Loucy (cell line): Measurements from ENCODE around the gene VPS37B.

Source experiments
- H2AFZ ChIP-seq: fragments of 200-600 bp; sonication (generic); 2 replicates; pipeline ENCODE4 v1.6.0; 2016; ENCODE audit warnings: antibody characterized with exemption, mild to moderate bottlenecking, low read length, moderate library complexity
- H3F3A ChIP-seq: fragments of 200-600 bp; 2 replicates; pipeline ENCODE4 v1.6.0; 2016; ENCODE audit warnings: antibody characterized with exemption, low read depth, mild to moderate bottlenecking
- H3K27me3 ChIP-seq: fragments of 200-600 bp; sonication (generic); 2 replicates; pipeline ENCODE4 v1.6.1; 2014; ENCODE audit warnings: low read length, mild to moderate bottlenecking; ENCODE audit not compliant: insufficient read depth, poor library complexity, severe bottlenecking
- H3K36me3 ChIP-seq: fragments of 200-600 bp; sonication (generic); 2 replicates; pipeline ENCODE4 v1.6.1; 2016; ENCODE audit warnings: low read length; ENCODE audit not compliant: insufficient read depth
- H3K4me1 ChIP-seq: fragments of 200-600 bp; sonication (generic); 2 replicates; pipeline ENCODE4 v1.5.1; 2014; ENCODE audit warnings: low read length, mild to moderate bottlenecking; ENCODE audit not compliant: insufficient read depth, poor library complexity, severe bottlenecking
- H3K4me2 ChIP-seq: fragments of 200-600 bp; sonication (generic); 2 replicates; pipeline ENCODE4 v1.6.0; 2014; ENCODE audit warnings: antibody characterized with exemption, low read length, low read depth, mild to moderate bottlenecking; ENCODE audit not compliant: poor library complexity, severe bottlenecking
- H3K4me3 ChIP-seq: fragments of 200-600 bp; sonication (generic); 2 replicates; pipeline ENCODE4 v1.5.1; 2014; ENCODE audit warnings: low read length, mild to moderate bottlenecking, mixed read lengths; ENCODE audit not compliant: poor library complexity, severe bottlenecking
- H3K79me2 ChIP-seq: fragments of 200-600 bp; sonication (generic); 2 replicates; pipeline ENCODE4 v1.6.1; 2014; ENCODE audit warnings: low read length; ENCODE audit not compliant: insufficient read depth
- H3K9ac ChIP-seq: fragments of 200-600 bp; sonication (generic); 2 replicates; pipeline ENCODE4 v1.6.0; 2014; ENCODE audit warnings: mild to moderate bottlenecking, low read depth, low read length, moderate library complexity; ENCODE audit not compliant: poor library complexity, severe bottlenecking
- H3K9me2 ChIP-seq: fragments of 200-600 bp; sonication (generic); replicated peaks from 2 replicates; pipeline ENCODE4 v1.6.1; 2016; ENCODE audit warnings: low read depth, low read length, mixed read lengths
- H3K9me3 ChIP-seq: fragments of 200-600 bp; sonication (generic); 2 replicates; pipeline ENCODE4 v1.6.1; 2014; ENCODE audit warnings: mild to moderate bottlenecking, antibody characterized with exemption, low read length, low read depth; ENCODE audit not compliant: insufficient read depth
- H4K20me1 ChIP-seq: fragments of 200-600 bp; sonication (generic); 2 replicates; pipeline ENCODE4 v1.6.0; 2014; ENCODE audit warnings: antibody characterized with exemption, low read length, mild to moderate bottlenecking; ENCODE audit not compliant: insufficient read depth, poor library complexity, severe bottlenecking
- EZH2phosphoT487 ChIP-seq: fragments of 200-600 bp; IDR thresholded peaks from 2 replicates; pipeline ENCODE4 v1.6.1; 2018; ENCODE audit warnings: antibody characterized with exemption, mild to moderate bottlenecking, moderate library complexity, borderline replicate concordance
- TF ChIP-seq, protein P1 (sequence below): fragments of 200-600 bp; sonication (generic); conservative IDR thresholded peaks from 2 replicates; pipeline ENCODE4 v1.5.1; 2014; ENCODE audit warnings: mild to moderate bottlenecking, antibody characterized with exemption, low read length

VPS37B gene

DNA sequence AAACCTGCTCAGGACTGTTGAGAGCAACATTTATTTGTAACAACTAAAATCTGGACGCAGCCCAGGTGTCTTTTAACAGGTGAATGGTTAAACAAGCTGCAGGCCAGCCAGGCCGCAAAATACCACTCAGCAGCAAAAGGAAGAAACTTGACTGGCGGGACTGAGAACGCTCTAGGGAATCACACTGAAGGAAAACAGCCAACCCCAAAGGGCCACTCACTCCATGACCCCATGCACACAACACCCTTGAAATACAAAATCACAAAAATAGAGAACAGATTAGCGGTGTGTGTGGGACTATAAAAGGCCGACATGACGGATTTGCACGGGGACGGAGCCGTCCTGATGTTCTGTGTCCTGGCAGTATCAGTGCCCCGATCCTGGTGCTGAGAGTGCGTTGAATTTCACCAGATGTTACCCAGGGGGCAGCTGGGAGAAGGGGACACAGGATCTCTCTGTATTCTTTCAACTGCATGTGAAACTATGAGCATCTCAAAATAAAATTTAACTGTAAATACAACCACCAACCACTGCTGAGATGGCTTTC, 23.0 kb downstream of the VPS37B start:
- H3K4me2 ChIP-seq, result peak overlapping the region; percentile 36
- peaks cover 12% of the 10 kb centered on the region for H3K4me1 ChIP-seq
- H3K9ac ChIP-seq, result peak overlapping the region; percentile 36
- H3K9me2 ChIP-seq, result no peaks in the 10 kb centered on the region
- no peaks in the 10 kb centered on the region for H3K27me3 ChIP-seq
- TF ChIP-seq EZH2phosphoT487, result no peak
- TF ChIP-seq, protein P1, sequence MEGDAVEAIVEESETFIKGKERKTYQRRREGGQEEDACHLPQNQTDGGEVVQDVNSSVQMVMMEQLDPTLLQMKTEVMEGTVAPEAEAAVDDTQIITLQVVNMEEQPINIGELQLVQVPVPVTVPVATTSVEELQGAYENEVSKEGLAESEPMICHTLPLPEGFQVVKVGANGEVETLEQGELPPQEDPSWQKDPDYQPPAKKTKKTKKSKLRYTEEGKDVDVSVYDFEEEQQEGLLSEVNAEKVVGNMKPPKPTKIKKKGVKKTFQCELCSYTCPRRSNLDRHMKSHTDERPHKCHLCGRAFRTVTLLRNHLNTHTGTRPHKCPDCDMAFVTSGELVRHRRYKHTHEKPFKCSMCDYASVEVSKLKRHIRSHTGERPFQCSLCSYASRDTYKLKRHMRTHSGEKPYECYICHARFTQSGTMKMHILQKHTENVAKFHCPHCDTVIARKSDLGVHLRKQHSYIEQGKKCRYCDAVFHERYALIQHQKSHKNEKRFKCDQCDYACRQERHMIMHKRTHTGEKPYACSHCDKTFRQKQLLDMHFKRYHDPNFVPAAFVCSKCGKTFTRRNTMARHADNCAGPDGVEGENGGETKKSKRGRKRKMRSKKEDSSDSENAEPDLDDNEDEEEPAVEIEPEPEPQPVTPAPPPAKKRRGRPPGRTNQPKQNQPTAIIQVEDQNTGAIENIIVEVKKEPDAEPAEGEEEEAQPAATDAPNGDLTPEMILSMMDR, result no peak
- no peak overlapping the region for H2AFZ ChIP-seq
- H3K4me3 ChIP-seq, result no peak overlapping the region
- no peaks in the 10 kb centered on the region for H3F3A ChIP-seq
- H3K79me2 ChIP-seq, result peaks cover 72% of the 10 kb centered on the region
- H4K20me1 ChIP-seq, result peaks cover 43% of the 10 kb centered on the region
- peaks cover 35% of the 10 kb centered on the region; the same call in 1 of the 2 replicates for H3K36me3 ChIP-seq
- H3K9me3 ChIP-seq, result no peaks in the 10 kb centered on the region

- H3K4me1 ChIP-seq, result peaks cover 12% of the 10 kb centered on the region
- H3K9ac ChIP-seq, result peak overlapping the region; percentile 36
- no peaks in the 10 kb centered on the region for H3K9me2 ChIP-seq
- peak overlapping the region; percentile 36 for H3K4me2 ChIP-seq
- H3F3A ChIP-seq, result no peaks in the 10 kb centered on the region
- TF ChIP-seq EZH2phosphoT487, result no peak
- TF ChIP-seq, protein P1, result no peak
- H2AFZ ChIP-seq, result no peak overlapping the region
- H3K9me3 ChIP-seq, result no peaks in the 10 kb centered on the region
- peaks cover 38% of the 10 kb centered on the region for H4K20me1 ChIP-seq
- peaks cover 65% of the 10 kb centered on the region for H3K79me2 ChIP-seq
- H3K27me3 ChIP-seq, result no peaks in the 10 kb centered on the region
- peak overlapping the region; percentile 4 for H3K4me3 ChIP-seq
- peaks cover 43% of the 10 kb centered on the region; the same call in 1 of the 2 replicates for H3K36me3 ChIP-seq
These were observed 23.8 kb downstream of the VPS37B start for GRCh38 chr12:122871851-122872780.

GRCh38 chr12:122870867-122871664, 24.9 kb downstream of the VPS37B start:
- Histone ChIP-seq H3F3A (no peaks in the 10 kb centered on the region), H3K4me2 (no peak overlapping the region), H2AFZ (no peak overlapping the region), H3K4me1 (peaks cover 12% of the 10 kb centered on the region), H3K9me2 (no peaks in the 10 kb centered on the region), H4K20me1 (peaks cover 36% of the 10 kb centered on the region), H3K4me3 (no peak overlapping the region), H3K9ac (peak overlapping the region; percentile 36), H3K27me3 (no peaks in the 10 kb centered on the region), H3K36me3 (peaks cover 54% of the 10 kb centered on the region; the same call in 1 of the 2 replicates), H3K9me3 (no peaks in the 10 kb centered on the region), H3K79me2 (peaks cover 54% of the 10 kb centered on the region)
- TF ChIP-seq EZH2phosphoT487, result no peak
- TF ChIP-seq, protein P1, result no peak
